ENCODE measurements around the gene MIR17HG. TPM values are rescaled to one million over a fixed set of nuclear protein-coding genes. Genes with fewer than 3 reads are reported as not detected.
A peak's percentile ranks its signal among the peaks of the same experiment; 100 is the strongest.
"Not testable (repeated sequence)": the region's sequence is repeated elsewhere in the genome, so short reads cannot be mapped to it uniquely, and the experiment has no call there.

MIR17HG gene
- total RNA-seq, 1 donor from 2014 or later, result 0.65 TPM

DNA sequence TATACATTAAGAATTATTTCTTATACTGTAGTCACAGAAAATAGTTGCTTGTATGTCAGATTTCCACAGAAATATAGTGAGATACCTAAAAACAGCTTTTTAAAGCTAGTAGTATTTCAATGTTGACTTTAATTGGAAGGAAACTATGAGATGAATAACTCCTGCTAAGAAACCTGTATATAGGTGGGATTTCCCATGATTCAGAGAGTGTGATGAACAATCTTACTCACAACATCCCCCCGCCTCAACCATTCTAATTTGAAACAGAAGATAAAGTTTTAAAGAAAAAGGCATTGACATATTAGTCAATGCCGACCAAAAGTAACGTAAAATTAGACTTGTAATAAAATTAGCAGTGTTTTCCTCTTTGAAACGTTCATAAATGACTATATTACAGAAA lies 1.4 kb upstream of the MIR17HG start:
- intact Hi-C loops (cut with DNase I), result no loop called here
- DNase-seq (ENCODE audit: low spot score), result no peak

- intact Hi-C loops (cut with DNase I), result no loop called here
- DNase-seq (ENCODE audit: low spot score), result no peak
These were observed 661 bp upstream of the MIR17HG start for GRCh38 chr13:91346850-91347201.

DNA sequence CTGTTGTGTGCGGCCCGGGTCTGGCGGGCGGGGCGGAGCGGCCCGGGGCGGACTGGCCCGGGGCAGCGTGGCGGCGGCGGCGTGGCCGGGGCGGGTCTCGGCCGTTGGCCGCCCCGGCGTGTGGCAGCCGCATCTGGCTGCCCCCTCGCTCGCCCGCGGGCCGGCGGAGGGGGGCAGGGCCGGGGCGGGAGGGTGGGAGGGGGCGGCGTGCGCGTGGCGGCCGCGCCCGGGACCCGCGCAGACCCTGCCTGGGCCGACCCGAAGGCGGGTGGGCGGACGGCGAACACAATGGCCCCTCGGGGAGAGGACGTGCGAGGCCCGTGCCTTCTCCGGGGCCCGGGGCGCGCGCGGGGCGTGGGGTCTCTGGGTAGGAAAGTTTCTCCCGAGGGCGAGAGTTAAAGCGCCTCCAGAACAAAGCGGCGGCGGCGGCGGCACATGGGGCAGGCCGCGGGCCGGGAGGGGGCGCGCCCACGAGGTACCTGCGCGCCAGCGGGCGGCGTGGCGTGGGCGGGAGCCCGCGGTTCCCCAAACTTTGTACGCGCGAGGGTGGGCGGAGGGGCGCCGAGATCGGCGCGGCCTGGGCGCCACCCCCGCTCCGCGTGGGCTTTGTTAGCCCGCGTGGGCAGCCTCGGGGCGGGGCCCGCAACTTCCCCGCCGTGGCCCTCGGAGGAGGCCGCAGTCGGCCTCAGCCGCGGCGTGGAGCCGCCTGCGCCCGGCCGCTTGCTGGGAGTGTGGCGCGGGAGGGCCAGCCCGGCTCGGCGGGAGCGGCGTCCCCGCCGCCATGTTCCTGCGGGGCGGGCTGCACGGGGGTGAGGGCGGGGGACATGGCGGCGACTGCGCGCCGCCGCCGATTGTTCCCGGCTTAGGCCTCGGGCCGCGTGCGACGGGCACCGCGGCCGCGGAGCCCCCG lies 764 bp downstream of the MIR17HG start:
- intact Hi-C loops (cut with DNase I), result no loop called here
- no peak for DNase-seq (ENCODE audit: low spot score)

DNA sequence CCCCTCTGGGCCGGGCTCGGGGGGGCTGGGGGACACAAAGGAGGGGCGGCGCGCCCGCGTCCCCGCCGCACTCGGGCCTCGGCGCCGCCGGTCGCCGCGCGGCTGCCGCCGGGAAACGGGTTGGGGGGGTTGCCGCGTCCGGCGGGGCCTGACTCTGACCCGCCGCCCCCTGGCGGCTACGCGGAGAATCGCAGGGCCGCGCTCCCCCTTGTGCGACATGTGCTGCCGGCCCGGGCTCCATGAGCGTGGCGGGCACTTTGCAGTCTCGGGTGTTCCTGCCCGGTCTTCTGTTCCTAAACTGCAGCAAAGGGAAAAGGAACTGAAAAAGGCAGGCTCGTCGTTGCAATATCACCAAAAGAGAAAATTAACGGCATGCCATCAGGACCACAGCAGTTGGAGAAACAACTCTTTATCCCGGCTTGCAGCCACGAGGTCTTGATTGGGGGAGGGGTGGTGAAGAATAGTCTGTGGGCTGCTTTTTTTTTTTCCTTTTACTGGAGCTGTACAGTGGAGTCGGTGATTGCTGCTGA lies 1.5 kb downstream of the MIR17HG start:
- DNase-seq (ENCODE audit: low spot score), result peak; percentile 96
- intact Hi-C loops (cut with DNase I), result no loop called here

- intact Hi-C loops (cut with DNase I), result no loop called here
- DNase-seq (ENCODE audit: low spot score), result no peak
These were observed 2.8 kb downstream of the MIR17HG start for GRCh38 chr13:91349992-91350911.

- intact Hi-C loops (cut with DNase I), result no loop called here
- no peak for DNase-seq (ENCODE audit: low spot score)
These were observed 3.6 kb downstream of the MIR17HG start for GRCh38 chr13:91351123-91351522.

DNA sequence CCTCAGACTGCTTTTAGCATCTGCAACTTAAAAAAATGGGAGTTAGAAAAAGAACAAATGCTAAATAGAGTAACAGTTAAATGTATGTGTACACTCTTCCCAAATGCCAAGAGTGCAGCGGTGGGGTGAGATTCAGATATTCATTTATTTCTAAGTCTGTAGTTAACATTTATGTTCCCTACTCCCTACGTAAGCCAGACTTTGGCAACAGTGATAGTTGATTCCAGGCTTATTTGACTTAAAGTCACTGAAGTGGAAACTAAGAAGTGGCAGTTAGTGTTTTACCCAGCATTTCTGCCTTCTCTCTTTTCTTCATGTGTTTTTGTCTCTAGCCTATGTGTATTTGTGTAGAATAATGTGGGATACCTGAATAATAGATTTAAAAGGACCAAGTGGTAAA lies 4.5 kb downstream of the MIR17HG start:
- no peak for DNase-seq (ENCODE audit: low spot score)
- intact Hi-C loops (cut with DNase I), result no loop called here

DNA sequence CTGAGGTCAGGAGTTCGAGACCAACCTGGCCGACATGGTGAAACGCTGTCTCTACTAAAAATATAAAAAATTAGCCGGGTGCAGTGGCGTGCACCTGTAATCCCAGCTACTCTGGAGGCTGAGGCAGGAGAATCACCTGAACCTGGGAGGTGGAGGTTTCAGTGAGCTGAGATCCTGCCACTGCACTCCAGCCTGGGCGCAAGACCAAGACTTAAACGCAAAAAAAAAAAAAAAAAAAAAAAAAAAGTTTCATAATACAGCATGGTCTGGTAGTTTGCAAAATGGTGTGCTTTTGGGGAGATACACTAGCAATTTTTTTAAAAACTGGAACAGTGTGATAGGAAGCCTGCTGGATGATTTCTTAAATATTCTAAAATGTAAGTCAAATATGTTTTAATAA lies 5.4 kb downstream of the MIR17HG start:
- DNase-seq (ENCODE audit: low spot score); intact Hi-C loops (cut with DNase I): not testable (repeated sequence)

DNA sequence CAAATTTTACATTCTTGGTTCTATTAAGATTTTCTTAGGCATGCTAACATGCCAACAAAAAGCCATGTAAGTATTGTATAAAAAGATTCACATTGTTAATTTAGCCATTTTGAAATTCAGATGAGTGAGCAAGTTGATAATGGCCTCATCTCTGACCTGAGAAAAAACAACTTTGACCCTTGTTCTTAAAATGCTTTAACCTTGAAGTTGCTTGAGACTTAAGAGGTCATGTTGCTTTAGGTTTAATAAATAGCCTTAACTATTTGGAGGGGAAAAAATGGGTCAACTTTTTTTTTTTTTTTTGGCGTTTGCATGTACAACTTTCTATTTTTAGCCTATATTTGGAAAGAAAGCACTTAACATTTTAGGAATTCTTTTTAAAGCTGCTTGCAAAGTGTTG lies 6.0 kb downstream of the MIR17HG start:
- no peak for DNase-seq (ENCODE audit: low spot score)
- intact Hi-C loops (cut with DNase I), result no loop called here

- DNase-seq (ENCODE audit: low spot score), result no peak
- intact Hi-C loops (cut with DNase I), result no loop called here
These were observed 7.8 kb downstream of the MIR17HG start for GRCh38 chr13:91355099-91355825.

DNA sequence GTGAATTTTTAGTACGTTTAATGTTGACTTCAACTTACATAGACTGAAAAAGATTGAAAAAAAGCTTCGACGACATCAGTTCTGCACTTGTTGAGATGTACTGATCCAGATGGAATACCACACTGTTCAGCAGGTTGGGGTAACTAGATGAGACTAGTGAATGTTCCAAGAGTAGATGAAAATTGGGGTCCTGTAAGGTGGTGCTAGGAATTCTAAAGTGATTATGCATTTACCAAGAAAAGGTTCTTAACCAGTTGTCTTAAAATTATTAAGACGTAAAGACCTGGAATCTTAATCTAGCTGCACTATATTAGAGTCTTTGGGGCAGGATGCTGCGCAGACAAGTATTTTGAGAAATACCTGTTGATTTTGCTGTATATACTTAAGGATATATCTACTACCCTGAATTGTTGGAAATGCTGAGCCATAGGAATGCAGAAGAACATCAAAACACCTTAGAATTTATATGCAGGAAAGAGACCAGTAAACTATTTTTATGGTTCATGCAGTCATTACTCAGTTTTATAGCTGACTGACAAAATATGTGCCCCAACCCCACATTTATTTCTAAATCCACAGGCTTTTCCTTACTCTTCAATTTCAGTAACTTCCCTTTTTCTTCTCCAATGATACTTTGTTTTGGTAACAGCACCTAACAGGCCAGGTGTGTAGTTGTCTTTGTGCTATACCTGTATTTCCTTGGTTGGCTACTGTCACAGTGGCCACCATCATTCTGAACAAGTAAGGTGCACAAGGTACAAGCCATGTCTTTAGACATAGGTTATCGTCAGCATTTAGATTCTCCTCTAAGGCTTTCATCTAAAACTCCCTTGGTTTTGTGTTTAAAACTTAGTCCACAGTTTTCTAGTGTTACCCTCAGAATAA lies 8.6 kb downstream of the MIR17HG start:
- DNase-seq (ENCODE audit: low spot score), result no peak
- intact Hi-C loops (cut with DNase I), result no loop called here

DNA sequence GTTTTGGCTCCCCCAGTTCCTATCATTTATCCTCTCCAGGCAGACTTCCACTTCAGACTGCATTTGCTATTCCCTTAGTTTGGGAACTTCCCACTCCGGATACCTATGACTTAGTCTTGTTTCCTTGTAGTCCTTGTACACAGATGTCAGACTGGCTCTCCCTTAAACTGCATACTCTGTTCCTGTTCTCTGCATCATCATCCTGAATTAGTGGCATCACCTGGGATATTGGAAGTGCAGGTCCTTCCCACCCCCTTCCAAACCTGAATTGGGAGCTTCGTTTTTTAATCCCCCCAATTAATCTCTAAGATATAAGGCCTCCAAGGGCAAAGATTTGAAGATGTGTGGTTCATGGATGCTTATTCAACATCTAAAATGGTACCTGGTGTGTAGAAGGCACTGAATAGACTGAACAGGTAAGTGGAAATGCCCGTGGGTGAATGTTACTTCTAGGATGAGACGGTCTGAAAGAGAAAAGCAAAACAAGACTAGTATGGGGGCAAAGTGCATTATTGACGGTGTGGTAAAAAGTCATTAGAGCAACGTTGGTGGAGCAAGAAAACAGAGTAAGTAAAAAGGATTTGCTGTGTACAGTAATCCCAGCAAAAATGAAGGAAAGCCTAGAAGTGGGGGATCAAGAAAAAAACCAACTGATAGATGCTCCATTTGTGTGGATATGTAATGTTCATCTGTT lies 9.6 kb downstream of the MIR17HG start:
- DNase-seq (ENCODE audit: low spot score), result no peak
- intact Hi-C loops (cut with DNase I), result no loop called here

DNA sequence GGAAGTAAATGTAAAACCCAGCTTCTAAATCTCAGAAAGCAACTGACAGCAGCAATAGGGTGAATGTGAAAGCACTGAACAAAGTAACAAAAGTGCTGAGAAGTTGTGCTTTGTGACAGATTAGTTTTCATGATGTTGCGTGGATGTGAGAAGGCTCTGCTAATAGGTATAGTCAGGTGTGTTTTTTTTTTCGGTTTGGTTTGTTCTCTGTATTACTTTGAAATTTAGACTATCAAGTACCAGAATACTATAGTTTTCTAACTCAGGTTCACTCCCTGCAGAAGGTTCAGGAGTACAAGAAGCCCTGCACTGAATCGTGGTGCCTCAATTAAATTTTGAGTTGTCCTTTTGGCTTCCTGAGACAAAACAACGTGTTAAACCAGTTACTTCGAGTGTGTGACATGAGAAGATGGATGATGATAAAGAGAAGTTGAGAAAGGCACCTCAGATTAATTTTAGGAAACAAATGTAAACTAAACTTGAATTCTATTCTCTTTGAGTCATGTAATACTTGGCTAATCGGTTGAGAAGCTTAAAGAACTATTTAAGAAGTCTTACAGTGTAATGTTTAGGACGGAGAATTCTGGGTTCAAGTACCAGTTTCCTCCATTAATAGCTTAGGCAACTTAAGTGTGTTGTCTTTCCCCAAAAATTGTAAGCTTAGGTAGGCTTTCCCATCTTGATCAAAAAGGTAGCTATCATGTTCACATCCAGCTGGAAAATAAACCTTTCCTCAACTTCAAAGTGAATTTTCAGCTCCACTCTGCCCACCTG lies 10.3 kb downstream of the MIR17HG start:
- intact Hi-C loops (cut with DNase I), result no loop called here
- DNase-seq (ENCODE audit: low spot score), result no peak

DNA sequence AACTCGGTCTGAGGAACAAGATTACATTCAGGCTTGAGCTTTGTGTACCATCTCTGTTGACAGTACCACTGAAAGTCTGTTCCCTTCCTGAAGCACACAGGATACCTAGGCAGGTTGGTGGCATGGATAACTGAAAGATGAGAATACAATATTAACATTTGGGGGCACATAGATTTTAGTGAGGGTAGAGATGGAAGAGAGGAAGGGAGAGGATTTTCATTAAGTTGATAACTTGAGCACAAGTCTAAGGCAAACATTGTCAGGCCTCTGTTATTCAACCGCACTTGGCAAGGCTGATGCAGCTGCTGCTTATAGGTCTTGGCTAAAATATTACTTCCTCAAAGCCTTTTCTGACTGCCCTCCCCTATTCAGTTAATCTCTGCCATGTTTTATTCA lies 10.9 kb downstream of the MIR17HG start:
- DNase-seq (ENCODE audit: low spot score), result no peak
- intact Hi-C loops (cut with DNase I), result no loop called here

DNA sequence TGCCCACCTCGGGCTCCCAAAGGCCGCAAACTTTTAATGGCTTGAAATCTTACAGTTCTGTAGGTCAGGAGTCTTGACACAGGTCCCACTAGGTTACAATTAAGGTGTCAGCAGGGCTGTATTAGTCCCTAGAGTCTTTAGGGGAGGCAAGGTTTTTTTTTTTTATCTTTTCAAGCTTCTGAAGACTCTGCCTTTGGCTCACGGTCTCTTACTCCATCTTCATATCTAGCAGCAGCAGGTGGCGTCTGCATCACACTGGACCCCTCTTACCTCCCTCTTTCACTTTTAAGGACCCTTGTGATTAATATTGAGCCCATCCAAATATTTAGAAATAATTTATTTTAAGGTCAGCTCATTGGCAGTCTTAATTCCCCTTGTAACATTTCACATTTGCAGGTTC lies 11.6 kb downstream of the MIR17HG start:
- intact Hi-C loops (cut with DNase I), result no loop called here
- DNase-seq (ENCODE audit: low spot score), result no peak

- no peak for DNase-seq (ENCODE audit: low spot score)
- intact Hi-C loops (cut with DNase I), result no loop called here
These were observed 12.1 kb downstream of the MIR17HG start for GRCh38 chr13:91359631-91360030.

GRCh38 chr13:91360246-91360751 lies 12.8 kb downstream of the MIR17HG start:
- intact Hi-C loops (cut with DNase I), result no loop called here
- no peak for DNase-seq (ENCODE audit: low spot score)

Measured in cardiac septum (tissue), 1 donor.